HG03025 (cell line): ENCODE measurements around the gene KIF6.
"Not testable (repeated sequence)": the region's sequence is repeated elsewhere in the genome, so short reads cannot be mapped to it uniquely, and the experiment has no call there.

ENCODE experiments used
- ATAC-seq: cut with Tn5 transposase; IDR thresholded peaks from one replicate; pipeline ENCODE4 v1.9.1; 2021; ENCODE audit warnings: mild to moderate bottlenecking, moderate library complexity; ENCODE audit not compliant: unreplicated experiment, low FRiP score

Gene KIF6

GRCh38 chr6:39724787-39725631 lies at the start of gene KIF6:
Gene KIF6, minus strand, starts transcription at chr6:39725408. Its CDS starts 98 bp downstream, at chr6:39725310.
- ATAC-seq: peak; percentile 99

DNA sequence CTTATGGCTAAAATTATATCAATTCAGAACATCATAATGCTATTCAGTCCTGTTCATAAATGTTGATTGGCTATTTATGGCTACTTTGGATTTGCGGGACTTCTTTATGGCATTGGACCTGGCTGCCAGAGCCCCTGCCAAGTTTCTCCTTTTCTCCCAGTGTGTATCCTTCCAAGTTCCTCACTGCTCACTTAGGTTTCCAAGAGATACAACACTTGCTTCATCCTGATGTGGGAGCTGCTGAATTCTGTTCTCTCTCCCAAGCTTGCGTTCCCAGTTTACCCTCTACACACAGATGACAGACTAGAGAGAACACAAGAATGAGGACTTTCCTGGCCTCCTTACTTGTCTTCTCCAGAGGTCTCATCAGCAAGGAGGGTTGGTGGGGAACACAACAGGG lies 48.6 kb upstream of the KIF6 start:
- no peak for ATAC-seq

- ATAC-seq: no peak
Measured at GRCh38 chr6:39772559-39773273, 47.5 kb upstream of the KIF6 start.

GRCh38 chr6:39770446-39770845 lies 45.2 kb upstream of the KIF6 start:
- ATAC-seq: no peak

GRCh38 chr6:39769012-39769411 lies 43.8 kb upstream of the KIF6 start:
- ATAC-seq: no peak

DNA sequence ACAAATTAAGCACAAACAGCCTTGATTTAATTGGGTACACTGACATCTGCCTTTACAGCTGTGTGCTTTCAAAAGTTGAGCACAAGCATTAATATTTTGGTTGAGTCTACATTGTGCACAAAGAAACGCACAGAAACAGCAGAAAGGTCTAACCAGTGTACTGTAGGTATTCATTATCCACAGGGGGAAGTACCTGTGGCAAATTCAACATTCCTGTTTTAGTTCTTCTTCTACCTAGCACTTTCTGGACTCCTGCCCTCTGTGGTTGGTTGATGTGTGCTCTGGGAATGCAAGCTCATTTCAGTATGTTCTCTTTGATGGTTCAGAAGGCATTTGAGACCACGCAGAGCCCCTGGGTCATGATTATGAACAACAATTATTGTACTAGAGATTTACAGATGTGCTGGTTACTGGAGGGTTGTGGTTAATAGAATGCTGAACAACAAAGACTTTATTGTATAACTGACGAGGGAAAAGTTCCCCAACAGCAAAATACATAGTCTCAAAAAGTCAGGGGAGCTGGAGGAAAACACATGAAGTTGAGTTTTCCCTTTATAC lies 40.4 kb upstream of the KIF6 start:
- ATAC-seq: no peak

GRCh38 chr6:39760226-39760952 lies 35.2 kb upstream of the KIF6 start:
- ATAC-seq: no peak

- ATAC-seq: no peak
Measured at GRCh38 chr6:39758905-39759605, 33.8 kb upstream of the KIF6 start.

- ATAC-seq: no peak
Measured at GRCh38 chr6:39756582-39756981, 31.4 kb upstream of the KIF6 start.

DNA sequence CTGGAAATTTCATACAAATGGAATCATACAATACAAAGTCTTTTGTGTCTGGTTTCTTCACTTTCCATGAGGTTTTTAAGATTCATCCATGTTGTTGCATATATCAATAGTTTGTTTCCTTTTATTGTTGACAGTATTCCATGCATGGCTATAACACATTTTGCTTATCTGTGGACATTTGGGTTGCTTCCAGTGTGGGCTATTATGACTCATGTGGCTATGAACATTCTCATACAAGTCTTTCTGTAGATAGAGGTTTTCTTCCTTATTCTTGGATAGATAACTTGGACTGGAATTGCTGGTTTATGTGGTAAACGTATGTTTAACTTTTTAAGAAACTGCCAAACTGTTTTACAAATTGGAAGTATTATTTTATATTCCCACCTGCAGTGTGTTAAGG lies 30.0 kb upstream of the KIF6 start:
- no peak for ATAC-seq

- ATAC-seq: no peak
Measured at GRCh38 chr6:39754514-39755115, 29.4 kb upstream of the KIF6 start.

DNA sequence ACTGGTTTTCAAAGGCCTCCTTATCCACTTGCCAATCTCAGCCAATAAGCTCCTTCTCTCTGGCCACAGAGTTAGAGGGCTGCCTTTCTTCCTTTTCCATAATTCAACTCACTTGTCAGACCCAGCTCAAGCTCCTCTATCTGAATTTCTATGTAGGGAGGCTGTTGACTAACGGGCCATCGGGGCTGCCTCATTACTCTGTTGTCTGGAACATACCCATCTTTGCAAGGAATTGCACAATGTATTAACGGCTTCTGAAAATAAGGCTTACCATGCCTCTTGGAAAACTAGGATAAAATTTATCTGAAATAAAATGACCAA lies 28.5 kb upstream of the KIF6 start:
- ATAC-seq: no peak

GRCh38 chr6:39752835-39753724 lies 27.9 kb upstream of the KIF6 start:
- no peak for ATAC-seq

DNA sequence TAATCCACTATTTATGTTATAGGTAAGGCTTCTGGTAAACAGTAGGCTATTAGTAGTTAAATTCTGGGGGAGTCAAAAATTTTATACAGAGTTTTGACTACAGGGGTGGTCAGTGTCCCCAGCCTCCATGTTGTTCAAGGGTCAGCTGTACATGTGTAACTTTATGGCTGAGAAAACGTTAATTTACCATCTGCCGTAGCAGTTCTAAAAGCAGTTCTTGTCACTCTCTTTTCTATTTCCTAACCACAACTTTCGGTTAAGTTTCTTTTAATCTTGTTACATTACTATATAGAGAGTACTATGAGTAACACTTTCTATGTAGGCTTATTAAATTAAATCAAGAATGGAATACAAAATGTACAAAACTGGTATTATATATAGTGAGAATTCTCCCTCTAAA lies 21.6 kb upstream of the KIF6 start:
- no peak for ATAC-seq

- ATAC-seq: no peak
Measured at GRCh38 chr6:39733704-39734103, 8.5 kb upstream of the KIF6 start.

DNA sequence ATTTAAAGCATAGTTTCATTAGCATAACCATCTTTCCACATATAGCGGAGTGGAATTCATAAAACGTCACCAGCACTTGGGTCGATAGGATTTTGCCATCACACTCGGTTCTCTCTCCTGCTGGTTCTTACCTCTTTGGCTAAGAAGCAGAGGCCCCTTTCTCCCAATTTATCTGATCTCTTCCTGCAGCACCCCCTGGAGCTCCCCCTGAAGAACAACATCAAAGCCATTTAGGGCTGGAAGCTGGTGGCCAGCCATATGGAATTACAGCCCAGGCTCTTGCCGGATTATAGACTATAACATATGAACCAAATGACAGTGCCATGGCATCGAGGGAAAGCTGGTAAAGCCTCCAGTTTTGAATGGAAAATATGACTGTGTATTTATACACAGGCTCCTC lies 6.4 kb upstream of the KIF6 start:
- no peak for ATAC-seq

GRCh38 chr6:39729945-39730344 lies 4.7 kb upstream of the KIF6 start:
- ATAC-seq: no peak

DNA sequence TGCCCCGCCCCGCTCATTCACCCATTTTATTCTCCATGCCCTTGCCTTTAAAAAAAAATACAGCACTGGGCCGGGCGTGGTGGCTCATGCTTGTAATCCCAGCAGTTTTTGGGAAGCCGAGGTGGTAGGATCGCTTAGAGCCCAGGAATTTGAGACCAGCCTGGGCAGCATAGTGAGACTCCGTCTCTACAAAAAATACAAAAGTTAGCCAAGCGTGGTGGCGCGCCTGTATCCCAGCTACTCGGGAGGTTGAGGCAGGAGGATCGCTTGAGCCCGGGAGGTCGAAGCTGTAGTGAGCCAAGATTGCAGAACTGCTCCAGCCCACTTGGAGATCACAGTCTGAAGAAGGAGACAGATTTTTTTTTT lies 407 bp upstream of the KIF6 start:
- no peak for ATAC-seq

DNA sequence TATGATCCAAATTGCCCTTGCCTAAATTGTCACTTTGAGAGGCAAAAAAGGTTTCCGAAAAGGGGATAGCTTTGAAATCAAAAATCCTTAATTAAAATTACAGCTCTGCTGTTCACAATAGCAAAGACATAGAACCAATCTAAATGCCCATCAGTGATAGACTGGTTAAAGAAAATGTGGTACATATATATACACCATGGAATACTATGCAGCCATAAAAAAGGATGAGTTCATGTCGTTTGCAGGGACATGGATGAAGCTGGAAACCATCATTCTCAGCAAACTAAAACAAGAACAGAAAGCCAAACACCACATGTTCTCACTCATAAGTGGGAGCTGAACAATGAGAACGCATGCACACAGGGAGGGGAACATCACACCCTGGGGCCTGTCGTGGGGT lies 1.9 kb downstream of the KIF6 start:
- not testable (repeated sequence) for ATAC-seq
